Ishikawa (cell line): ENCODE measurements around the gene TRAPPC14.

Experiments used
- CEBPB ChIP-seq: IDR thresholded peaks from 2 replicates; pipeline ENCODE4 v1.6.1; 2012
- CREB1 ChIP-seq: IDR thresholded peaks from 2 replicates; pipeline ENCODE4 v1.6.1; 2012; ENCODE audit warnings: low read depth
- EP300 ChIP-seq: IDR thresholded peaks from 2 replicates; pipeline ENCODE4 v1.6.1; 2012; ENCODE audit warnings: borderline replicate concordance
- FOXM1 ChIP-seq: IDR thresholded peaks from 2 replicates; pipeline ENCODE4 v1.6.1; 2012; ENCODE audit warnings: low read depth, borderline replicate concordance
- MAX ChIP-seq: IDR thresholded peaks from 2 replicates; pipeline ENCODE4 v1.6.1; 2012
- NFIC ChIP-seq: IDR thresholded peaks from 2 replicates; pipeline ENCODE4 v1.6.1; 2012
- RAD21 ChIP-seq: IDR thresholded peaks from 2 replicates; pipeline ENCODE4 v1.6.1; 2012; ENCODE audit warnings: low read depth
- REST ChIP-seq: IDR thresholded peaks from 2 replicates; pipeline ENCODE4 v1.6.1; 2012; ENCODE audit warnings: low read depth, mild to moderate bottlenecking
- TAF1 ChIP-seq: IDR thresholded peaks from 2 replicates; pipeline ENCODE4 v1.6.1; 2012; ENCODE audit warnings: low read depth, mild to moderate bottlenecking
- TEAD4 ChIP-seq: IDR thresholded peaks from 2 replicates; pipeline ENCODE4 v1.6.1; 2012
- USF1 ChIP-seq: IDR thresholded peaks from 2 replicates; pipeline ENCODE4 v1.6.1; 2012
- YY1 ChIP-seq: IDR thresholded peaks from 2 replicates; pipeline ENCODE4 v1.6.1; 2012; ENCODE audit warnings: low read depth

GRCh38 chr7:100192969-100193368 lies 34.4 kb upstream of the TRAPPC14 start:
- no peak for TF ChIP-seq CEBPB
- TF ChIP-seq NFIC: no peak
- no peak for TF ChIP-seq TAF1
- no peak for TF ChIP-seq RAD21
- no peak for TF ChIP-seq TEAD4
- TF ChIP-seq CREB1: no peak
- no peak for TF ChIP-seq MAX
- no peak for TF ChIP-seq REST
- TF ChIP-seq EP300: no peak
- no peak for TF ChIP-seq YY1
- no peak for TF ChIP-seq USF1
- TF ChIP-seq FOXM1: no peak
